ENCODE results near the gene TMTC2. TPM values are rescaled to one million over a fixed set of nuclear protein-coding genes. Genes with fewer than 3 reads are reported as not detected.

Gene TMTC2
- total RNA-seq, 4 donors from 2014 or later: 11.5 to 44.1 (median 16.0) TPM

DNA sequence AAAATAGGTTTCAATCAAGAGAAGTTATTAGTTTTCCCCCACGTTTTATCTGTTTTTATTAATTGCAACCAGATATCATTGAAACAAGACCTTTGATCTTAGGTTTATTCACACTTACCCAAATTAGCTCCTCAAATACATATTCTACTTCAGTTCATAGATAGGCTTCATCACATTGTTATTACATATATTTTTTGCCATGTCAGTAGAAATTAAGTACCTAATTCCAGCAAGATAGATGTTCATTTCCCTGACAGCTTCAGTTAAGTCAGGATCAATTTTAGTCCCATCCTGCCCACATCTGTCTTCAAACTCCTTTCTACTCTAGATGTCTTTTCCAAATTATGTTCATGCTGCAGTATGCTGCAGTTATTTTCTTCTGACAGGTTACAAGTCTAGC, 388.8 kb downstream of the TMTC2 start:
- no peak for DNase-seq
- Histone ChIP-seq H3K27ac (no peak overlapping the region), H3K36me3 (no peaks in the 10 kb centered on the region), H3K27me3 (no peaks in the 10 kb centered on the region), H3K9me3 (no peaks in the 10 kb centered on the region), H3K4me3 (no peak overlapping the region), H3K4me1 (no peaks in the 10 kb centered on the region)
- TF ChIP-seq, protein P1, sequence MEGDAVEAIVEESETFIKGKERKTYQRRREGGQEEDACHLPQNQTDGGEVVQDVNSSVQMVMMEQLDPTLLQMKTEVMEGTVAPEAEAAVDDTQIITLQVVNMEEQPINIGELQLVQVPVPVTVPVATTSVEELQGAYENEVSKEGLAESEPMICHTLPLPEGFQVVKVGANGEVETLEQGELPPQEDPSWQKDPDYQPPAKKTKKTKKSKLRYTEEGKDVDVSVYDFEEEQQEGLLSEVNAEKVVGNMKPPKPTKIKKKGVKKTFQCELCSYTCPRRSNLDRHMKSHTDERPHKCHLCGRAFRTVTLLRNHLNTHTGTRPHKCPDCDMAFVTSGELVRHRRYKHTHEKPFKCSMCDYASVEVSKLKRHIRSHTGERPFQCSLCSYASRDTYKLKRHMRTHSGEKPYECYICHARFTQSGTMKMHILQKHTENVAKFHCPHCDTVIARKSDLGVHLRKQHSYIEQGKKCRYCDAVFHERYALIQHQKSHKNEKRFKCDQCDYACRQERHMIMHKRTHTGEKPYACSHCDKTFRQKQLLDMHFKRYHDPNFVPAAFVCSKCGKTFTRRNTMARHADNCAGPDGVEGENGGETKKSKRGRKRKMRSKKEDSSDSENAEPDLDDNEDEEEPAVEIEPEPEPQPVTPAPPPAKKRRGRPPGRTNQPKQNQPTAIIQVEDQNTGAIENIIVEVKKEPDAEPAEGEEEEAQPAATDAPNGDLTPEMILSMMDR (IDR thresholded peaks at IDR 0.05): no peak
- TF ChIP-seq POLR2A (IDR thresholded peaks at IDR 0.05): no peak
- intact Hi-C loops (cut with DNase I; ENCODE audit: low total_unique reads): no loop called here

DNA sequence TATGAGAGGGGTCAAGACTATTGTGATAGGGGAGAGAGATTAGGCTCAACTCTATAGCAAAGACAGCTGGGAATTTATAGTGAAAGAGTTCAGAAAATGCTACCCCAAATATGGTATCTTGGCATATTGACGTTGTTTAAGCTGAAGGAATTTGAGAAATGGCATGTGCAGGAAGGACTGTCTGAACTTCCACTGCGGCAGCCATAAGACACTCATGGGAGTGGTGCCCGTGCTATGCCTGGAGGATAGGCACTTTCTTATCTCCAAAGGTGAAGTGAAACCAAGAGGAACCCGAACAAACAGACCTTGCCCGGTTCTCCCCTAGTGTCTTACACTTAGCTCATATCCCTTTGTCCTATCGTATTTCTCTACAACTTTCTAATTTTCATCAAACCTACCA, 390.3 kb downstream of the TMTC2 start:
- Histone ChIP-seq H3K27ac (no peak overlapping the region), H3K9me3 (no peaks in the 10 kb centered on the region), H3K27me3 (no peaks in the 10 kb centered on the region), H3K4me3 (no peak overlapping the region), H3K36me3 (no peaks in the 10 kb centered on the region), H3K4me1 (no peaks in the 10 kb centered on the region)
- DNase-seq: no peak
- intact Hi-C loops (cut with DNase I; ENCODE audit: low total_unique reads): no loop called here
- no peak for TF ChIP-seq POLR2A (IDR thresholded peaks at IDR 0.05)
- TF ChIP-seq, protein P1 (IDR thresholded peaks at IDR 0.05): no peak

DNA sequence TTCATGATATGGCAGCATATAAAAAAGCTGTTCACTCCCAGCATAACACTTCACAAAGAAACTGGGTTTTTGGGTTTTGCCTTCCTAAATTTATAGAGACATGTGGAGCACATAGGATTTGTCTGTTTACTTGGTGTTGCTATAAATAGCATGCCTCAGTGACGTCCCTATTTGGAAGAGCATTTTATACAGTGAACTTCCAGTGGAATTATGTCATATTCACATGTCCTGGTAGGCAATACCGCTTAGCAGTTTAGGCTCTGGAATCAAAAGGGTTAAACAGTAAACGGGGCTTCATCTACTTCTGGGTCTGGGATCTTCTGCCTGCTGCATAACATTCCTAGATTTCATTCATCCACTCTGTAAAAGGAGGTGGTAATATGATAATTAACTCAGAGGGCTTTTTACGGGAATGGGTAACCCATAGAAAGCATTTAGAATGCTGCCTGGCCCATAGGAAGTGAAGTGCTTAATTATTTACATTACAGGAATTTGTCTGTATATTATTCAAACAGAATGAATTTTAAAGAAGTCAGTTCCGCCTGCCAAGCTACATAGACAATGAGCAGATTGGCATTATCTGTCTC, 396.1 kb downstream of the TMTC2 start:
- no peaks in the 10 kb centered on the region for H3K27me3 ChIP-seq
- TF ChIP-seq POLR2A (IDR thresholded peaks at IDR 0.05): no peak
- TF ChIP-seq, protein P1 (IDR thresholded peaks at IDR 0.05): no peak
- no peak overlapping the region for H3K4me3 ChIP-seq
- H3K4me1 ChIP-seq: no peaks in the 10 kb centered on the region
- H3K36me3 ChIP-seq: no peaks in the 10 kb centered on the region
- no peaks in the 10 kb centered on the region for H3K9me3 ChIP-seq
- no peak overlapping the region for H3K27ac ChIP-seq
- no peak for DNase-seq
- intact Hi-C loops (cut with DNase I; ENCODE audit: low total_unique reads): no loop called here

DNA sequence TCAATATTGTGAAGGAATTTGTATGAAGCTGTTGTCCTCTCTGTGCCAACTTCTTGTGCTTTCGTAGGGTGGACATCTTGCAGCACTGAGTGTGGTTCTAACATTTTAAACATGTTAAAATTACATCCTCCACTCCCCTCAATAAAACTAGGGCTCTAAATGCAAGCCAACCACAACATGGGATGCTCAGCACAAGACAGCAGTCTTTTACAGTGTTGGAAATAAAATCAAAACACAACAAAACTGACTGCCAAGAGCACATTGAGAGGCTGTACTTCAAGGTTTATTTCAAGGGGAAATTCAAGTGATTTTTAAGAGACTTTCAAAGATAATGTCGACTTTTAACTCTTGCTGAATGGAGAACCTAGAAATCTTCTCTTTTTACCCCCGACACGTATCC, 396.9 kb downstream of the TMTC2 start:
- intact Hi-C loops (cut with DNase I; ENCODE audit: low total_unique reads): no loop called here
- no peak for DNase-seq
- no peak overlapping the region for H3K4me3 ChIP-seq

DNA sequence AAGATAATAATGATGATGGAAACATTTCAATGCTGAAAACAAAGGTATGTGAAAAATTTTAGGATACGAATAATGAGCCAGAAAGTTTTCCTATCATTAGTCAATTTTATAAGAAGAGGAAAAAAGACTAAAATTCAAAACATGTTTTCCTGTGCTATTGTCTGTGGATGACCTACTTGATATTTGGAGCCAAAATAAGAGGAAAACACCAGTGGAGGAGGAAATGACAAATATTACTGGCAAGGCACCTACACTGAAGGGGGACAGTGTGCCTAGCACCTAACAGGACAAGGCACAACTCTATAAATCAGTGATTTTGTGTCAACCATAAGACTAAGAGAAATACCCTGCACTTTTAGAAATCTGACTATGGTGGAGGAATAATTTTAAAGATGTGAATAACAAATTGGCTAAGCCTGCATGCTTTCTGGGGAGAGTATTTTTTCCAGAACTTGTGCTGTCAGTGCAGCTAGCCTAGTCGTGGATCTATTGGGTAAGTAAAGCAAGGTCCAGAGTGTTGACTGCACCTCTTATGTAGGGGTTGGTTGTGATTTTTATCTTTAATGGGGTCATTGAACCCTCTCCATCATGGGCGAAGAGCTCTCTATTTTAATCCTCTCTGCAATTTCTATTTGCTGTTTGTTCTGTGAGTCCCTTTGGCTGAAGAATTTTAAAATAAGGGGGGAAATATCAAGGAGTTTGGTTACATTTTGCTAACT, 398.0 kb downstream of the TMTC2 start:
- Histone ChIP-seq H3K4me3 (no peak overlapping the region), H3K27me3 (no peaks in the 10 kb centered on the region), H3K9me3 (no peaks in the 10 kb centered on the region), H3K4me1 (no peaks in the 10 kb centered on the region), H3K36me3 (no peaks in the 10 kb centered on the region), H3K27ac (no peak overlapping the region)
- no peak for DNase-seq
- TF ChIP-seq, protein P1 (IDR thresholded peaks at IDR 0.05): no peak
- no peak for TF ChIP-seq POLR2A (IDR thresholded peaks at IDR 0.05)
- intact Hi-C loops (cut with DNase I; ENCODE audit: low total_unique reads): no loop called here

More for the DNA sequence above, 396.9 kb downstream of the TMTC2 start:
- Histone ChIP-seq H3K36me3 (no peaks in the 10 kb centered on the region), H3K4me1 (no peaks in the 10 kb centered on the region), H3K27me3 (no peaks in the 10 kb centered on the region), H3K9me3 (no peaks in the 10 kb centered on the region), H3K27ac (no peak overlapping the region)
- TF ChIP-seq, protein P1 (IDR thresholded peaks at IDR 0.05): no peak
